Limb (tissue), 2 donors: ENCODE results near the gene GMEB1.
"Not testable (repeated sequence)": the region's sequence is repeated elsewhere in the genome, so short reads cannot be mapped to it uniquely, and the experiment has no call there.

Source experiments
- DNase-seq, 2 donors: peaks; one replicate each; pipeline ENCODE4 v3.0.0-alpha.2; 2016; ENCODE audit errors: extremely low spot score in 2 of 2

Gene GMEB1

DNA sequence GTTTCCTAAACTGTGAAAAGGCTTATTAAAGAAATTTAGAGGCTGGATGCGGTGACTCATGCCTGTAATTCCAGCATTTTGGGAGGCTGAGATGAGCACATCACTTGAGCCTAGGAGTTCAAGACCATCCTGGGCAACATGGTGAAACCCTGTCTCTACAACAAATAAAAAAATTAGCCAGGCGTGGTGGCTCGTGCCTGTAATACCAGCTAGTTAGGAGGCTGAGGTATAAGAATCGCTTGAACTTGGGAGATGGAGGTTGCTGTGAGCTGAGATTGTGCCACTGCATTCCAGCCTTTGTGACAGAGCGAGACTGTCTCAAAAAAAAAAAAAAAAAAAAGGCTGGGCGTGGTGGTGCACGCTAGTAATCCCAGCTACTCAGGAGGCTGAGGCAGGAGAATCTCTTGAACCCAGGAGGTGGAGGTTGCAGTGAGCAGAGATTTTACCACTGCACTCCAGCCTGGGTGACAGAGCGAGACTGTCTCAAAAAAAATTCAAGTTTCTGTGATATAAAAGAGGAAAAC, 82.2 kb downstream of the GMEB1 start:
- not testable (repeated sequence) for DNase-seq

- DNase-seq, result no peak
Observed at GRCh38 chr1:28751315-28752060, 82.9 kb downstream of the GMEB1 start.

DNA sequence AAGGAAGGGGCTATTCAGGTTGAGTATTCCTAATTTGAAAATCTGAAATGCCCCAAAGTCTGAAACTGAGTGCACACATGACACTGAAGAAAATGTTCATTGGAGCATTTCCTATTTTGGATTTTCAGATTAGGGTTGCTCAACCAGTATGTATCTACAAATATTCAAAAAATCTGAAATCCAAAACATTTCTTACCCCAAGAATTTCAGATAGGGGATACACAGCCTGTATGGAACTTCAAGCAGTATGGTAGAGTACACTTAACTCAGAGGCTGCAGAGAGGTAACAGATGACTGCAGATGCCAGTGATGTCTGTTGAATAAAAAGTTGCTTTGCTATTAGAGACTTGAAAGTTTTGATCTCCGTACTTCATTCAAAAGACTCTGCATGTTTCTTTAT, 87.1 kb downstream of the GMEB1 start:
- no peak for DNase-seq

- no peak for DNase-seq
Observed at GRCh38 chr1:28756846-28757245, 88.3 kb downstream of the GMEB1 start.

GRCh38 chr1:28758420-28758819, 89.8 kb downstream of the GMEB1 start:
- no peak for DNase-seq

DNA sequence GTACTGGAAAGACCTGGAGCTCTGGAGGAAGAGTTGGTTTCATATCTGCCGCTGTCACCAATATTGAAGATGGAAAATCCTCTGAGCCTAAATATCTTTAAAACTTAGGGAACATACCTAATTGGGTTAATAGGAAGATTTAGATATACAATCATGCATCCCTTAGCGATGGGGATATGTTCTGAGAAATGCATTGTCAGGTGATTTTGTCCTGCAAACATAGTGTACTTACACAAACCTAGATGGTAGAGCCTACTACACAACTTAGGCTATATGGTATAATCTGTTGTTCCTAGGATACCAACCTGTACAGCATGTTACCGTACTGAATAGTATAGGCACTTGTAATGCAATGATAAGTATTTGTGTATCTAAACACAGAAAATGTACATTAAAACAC, 90.7 kb downstream of the GMEB1 start:
- no peak for DNase-seq

DNA sequence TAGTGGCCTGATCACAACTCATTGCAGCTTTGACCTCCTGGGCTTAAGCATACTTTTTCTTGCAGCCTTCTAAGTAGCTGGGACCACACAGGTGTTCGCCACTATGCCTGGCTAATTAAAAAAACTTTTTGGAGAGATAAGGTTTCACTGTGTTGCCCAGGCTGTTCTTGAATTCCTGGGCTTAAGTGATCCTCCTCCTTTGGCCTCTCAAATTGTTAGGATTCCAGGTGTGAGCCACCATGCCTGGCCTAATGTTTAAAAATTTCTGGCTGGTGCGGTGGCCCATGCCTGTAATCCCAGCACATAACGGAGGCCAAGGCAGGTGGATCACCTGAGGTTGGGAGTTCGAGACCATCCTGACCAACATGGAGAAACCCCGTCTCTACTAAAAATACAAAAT, 92.6 kb downstream of the GMEB1 start:
- no peak for DNase-seq

DNA sequence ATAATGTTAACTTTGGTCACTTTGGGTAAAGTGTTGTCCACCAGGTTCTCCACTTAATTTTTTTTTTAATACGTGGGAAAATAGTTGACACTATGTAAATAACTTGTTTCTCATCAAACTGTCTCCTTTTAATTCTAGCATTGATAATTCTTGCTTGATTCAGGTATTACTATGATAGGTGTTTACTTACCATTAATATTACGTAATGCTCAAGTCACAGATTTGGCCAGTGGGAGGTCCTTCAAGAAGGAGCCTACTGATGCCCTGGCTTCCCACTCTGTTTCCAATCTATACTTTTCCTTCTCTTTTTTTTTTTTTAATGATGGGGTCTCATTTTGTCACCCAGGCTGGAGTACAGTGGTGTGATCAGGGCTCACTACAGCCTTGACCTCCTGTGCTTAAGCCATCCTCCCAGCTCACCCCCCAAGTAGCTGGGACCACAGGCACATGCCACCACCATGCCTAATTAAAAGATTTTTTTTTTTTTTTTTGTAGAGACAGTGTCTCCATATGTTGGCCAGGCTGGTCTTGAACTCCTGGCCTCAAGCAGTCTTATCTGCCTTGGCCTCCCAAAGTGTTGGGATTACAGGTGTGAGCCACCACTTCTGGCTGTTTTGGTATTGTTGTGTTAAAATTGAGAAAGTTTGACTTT, 98.1 kb downstream of the GMEB1 start:
- no peak for DNase-seq
